ENCODE measurements around the gene C6orf118. TPM values are rescaled to one million over a fixed set of nuclear protein-coding genes. Genes with fewer than 3 reads are reported as not detected.

The C6orf118 gene
- total and polyA plus RNA-seq, 10 of the 15 experiments (the other 5 are each of a cell fraction or from before 2014, with no cell fraction given) = not detected

DNA sequence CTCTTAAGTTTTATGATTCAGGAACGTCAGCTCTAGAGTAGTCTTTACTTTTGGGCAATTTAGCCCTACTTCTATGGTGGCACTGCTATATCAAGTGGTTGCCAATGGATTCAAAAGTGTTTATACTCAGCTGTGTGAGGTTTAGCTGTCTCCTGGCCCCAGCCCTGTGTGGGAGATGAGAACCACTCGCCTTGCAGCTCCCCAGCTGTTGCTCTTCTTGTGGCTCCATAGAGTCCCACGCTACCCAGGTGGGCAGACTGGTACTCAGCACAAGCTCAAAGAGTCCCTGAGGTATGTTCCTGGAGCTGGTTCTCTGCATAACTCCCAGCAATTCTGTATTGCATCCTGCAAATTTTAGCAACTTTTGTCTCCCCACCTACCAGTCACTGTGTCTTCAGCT lies 59.6 kb downstream of the C6orf118 start:
- ChIA-PET RAD21 (ENCODE audit: unreplicated experiment) (no interaction called here), CTCF (interaction anchor here (0.7 kb wide), 1 partner anchor 61 kb away, joined by 3 read pairs; no protein-coding TSS in a partner anchor), POLR2A (no interaction called here), SMC1A (ENCODE audit: uncharacterized antibody, unreplicated experiment) (interaction anchor here (1.1 kb wide), 1 partner anchor 10 kb away, joined by 3 read pairs; no protein-coding TSS in a partner anchor)
- H3K4me3 ChIP-seq = no peak overlapping the region
- no peaks in the 10 kb centered on the region for H3K79me2 ChIP-seq (ENCODE audit: control insufficient read depth, insufficient read depth, low read length)
- no peak overlapping the region for H2AFZ ChIP-seq (ENCODE audit: control insufficient read depth, low read depth, low read length)
- WGBS (ENCODE audit: insufficient coverage, insufficient replicate concordance, low lambda C conversion rate, missing lambda C conversion rate) = 4% methylated on average over 3 of the region's 3 CpGs
- no peak for TF ChIP-seq MYC (IDR thresholded peaks at IDR 0.05; ENCODE audit: insufficient read depth, insufficient read length, insufficient replicate concordance, low read length, severe bottlenecking)
- TF ChIP-seq, protein P1, sequence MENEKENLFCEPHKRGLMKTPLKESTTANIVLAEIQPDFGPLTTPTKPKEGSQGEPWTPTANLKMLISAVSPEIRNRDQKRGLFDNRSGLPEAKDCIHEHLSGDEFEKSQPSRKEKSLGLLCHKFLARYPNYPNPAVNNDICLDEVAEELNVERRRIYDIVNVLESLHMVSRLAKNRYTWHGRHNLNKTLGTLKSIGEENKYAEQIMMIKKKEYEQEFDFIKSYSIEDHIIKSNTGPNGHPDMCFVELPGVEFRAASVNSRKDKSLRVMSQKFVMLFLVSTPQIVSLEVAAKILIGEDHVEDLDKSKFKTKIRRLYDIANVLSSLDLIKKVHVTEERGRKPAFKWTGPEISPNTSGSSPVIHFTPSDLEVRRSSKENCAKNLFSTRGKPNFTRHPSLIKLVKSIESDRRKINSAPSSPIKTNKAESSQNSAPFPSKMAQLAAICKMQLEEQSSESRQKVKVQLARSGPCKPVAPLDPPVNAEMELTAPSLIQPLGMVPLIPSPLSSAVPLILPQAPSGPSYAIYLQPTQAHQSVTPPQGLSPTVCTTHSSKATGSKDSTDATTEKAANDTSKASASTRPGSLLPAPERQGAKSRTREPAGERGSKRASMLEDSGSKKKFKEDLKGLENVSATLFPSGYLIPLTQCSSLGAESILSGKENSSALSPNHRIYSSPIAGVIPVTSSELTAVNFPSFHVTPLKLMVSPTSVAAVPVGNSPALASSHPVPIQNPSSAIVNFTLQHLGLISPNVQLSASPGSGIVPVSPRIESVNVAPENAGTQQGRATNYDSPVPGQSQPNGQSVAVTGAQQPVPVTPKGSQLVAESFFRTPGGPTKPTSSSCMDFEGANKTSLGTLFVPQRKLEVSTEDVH (IDR thresholded peaks at IDR 0.05; ENCODE audit: low read depth, partially characterized antibody) = no peak
- no peak for TF ChIP-seq CHD2 (IDR thresholded peaks at IDR 0.05; ENCODE audit: borderline replicate concordance, low read depth, low read length)
- no peak for TF ChIP-seq BACH1 (IDR thresholded peaks at IDR 0.05; ENCODE audit: borderline replicate concordance)
- no peak for TF ChIP-seq RBBP5 (conservative IDR thresholded peaks at IDR 0.05)
- TF ChIP-seq RFX5 (IDR thresholded peaks at IDR 0.05; ENCODE audit: low read depth, low read length) = no peak
- TF ChIP-seq BRCA1 (IDR thresholded peaks at IDR 0.05; ENCODE audit: low read depth, low read length) = no peak
- in situ Hi-C loops (cut with MboI) (no loop called here), intact Hi-C loops (cut with micrococcal nuclease; ENCODE audit: unreplicated experiment) (no loop called here)
- no peaks in the 10 kb centered on the region for H3K36me3 ChIP-seq (ENCODE audit: control insufficient read depth in 2 of 2, insufficient read depth in 2 of 2, low read length in 1 of 2)
- no peak for ATAC-seq
- H3K9ac ChIP-seq (ENCODE audit: control insufficient read depth, insufficient read depth, low read length) = no peak overlapping the region
- no peaks in the 10 kb centered on the region for H4K20me1 ChIP-seq (ENCODE audit: control insufficient read depth, insufficient read depth)
- DNase-seq (ENCODE audit: low read depth, low spot score) = no peak
- H3K27me3 ChIP-seq (replicated peaks in 1 of 2; ENCODE audit: control insufficient read depth in 2 of 2, insufficient read depth in 2 of 2, low read length in 1 of 2) = no peaks in the 10 kb centered on the region
- H3K4me1 ChIP-seq (ENCODE audit: control insufficient read depth, insufficient read depth, low read length) = no peaks in the 10 kb centered on the region
- no TSS peak for BruUV-seq (replicated peaks)
- no peak overlapping the region for H3K27ac ChIP-seq (ENCODE audit: control insufficient read depth, insufficient read depth)
- H3K4me2 ChIP-seq (ENCODE audit: control insufficient read depth, insufficient read depth) = no peak overlapping the region
- H3K9me3 ChIP-seq (replicated peaks; ENCODE audit: control insufficient read depth, insufficient read depth, low read length) = no peaks in the 10 kb centered on the region
- no peak for FAIRE-seq

All from GM12878 (cell line).